AG08395 (cell line): ENCODE data around the gene RARB.
A peak's percentile ranks its signal among the peaks of the same experiment; 100 is the strongest.

Source experiments
- DNase-seq: peaks from one replicate; pipeline ENCODE4 v3.0.0; 2012; ENCODE audit warnings: mixed read lengths, low spot score

RARB gene

DNA sequence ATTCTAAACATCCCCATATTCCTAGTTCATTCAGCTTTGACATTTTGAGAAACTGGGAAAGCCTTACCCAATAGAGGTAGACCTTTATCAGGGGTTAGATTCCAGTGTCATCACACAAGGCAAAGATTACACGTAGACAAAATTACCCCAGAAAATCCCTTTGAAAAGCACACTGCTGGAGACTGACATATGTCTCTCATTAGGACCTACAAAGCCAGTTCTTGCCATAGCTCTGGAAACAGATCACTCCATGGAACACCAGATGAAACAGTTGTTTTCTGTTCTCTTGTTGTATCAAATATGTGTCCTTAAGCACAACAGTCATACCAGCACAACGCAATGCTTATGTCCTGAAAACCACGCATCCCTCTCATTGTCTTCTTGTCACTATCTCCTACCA lies 44.7 kb downstream of the RARB start:
- no peak for DNase-seq

DNA sequence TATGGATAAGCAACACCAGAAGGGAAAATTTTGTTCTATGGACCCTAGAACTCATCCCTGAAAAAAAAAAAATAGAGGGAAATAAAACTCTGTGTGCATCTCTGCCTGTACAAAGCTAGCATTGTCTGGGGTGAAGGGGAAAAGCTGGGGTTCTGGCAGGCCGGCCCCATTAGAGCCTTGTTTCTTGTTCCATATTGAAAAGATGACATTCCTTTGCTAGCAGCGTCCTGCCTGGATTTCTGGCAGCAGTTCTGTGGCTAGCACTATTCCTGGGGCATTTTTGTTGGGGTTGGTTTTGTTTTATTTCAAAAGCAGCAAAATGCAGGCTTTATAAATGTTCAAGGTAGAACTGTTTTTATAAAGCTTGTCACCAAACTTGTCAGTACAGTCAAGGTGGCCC lies 45.2 kb downstream of the RARB start:
- no peak for DNase-seq

DNA sequence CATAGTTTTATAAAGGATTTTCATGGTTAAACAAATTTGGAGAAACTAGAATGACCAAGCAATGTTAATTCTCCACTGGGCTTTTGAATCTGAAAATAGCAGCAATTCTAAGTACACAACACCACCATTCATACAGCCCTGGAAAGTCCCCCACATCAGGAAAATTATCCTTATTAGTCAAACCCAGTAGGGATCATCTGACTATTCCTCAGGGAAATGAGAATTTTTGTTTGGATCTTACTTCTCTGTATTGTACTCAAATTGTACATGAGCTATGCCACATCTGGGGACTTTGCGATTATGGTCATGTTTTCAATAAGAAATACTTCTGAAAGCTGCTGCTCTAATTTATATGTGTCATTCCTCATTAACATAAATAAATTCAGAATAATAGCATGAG lies 46.0 kb downstream of the RARB start:
- DNase-seq = no peak

DNA sequence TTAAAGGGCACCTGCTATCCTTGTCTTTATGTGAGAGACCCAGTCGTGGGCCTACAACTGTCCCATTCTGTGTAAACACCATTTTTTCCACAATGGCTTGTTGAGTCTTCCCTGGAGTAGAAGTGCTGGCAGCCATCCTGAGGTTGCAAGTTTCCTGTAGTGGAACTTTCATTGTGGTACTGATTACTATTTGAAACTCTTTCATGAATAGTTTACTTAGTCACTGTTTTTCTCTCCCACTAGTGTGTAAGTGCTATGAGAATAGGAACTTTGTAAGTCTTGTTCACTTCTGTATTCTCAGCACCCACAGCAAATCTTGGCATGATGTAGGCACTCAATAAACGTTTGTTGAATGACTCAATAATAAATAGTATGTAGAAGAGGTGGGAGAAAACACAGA lies 48.6 kb downstream of the RARB start:
- no peak for DNase-seq

DNA sequence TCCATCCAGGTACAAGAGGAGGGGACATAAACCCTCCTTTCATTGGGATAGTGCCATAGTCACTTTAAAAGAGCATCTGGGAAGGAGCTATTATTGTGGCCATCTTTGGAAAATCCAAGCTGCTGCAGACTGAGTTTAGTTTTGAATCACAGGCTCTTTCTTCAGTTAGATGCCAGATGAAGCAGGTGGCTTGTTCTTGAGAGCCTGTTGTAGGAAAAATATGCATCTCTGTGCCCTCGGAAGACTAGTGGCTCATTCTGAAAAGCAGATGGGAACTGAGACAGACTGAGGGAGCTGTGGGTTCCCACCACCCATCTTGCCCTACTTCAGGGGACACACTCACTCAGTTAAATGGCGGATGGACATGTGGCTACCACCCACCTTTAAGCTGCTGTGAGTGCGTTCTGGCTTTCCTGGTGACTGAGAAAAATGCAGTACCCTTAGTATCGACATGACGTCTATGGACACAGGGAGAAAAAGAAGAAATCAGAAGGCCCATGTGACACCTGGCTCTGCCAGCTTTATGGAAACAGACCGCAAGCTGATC lies 50.2 kb downstream of the RARB start:
- DNase-seq = no peak

DNA sequence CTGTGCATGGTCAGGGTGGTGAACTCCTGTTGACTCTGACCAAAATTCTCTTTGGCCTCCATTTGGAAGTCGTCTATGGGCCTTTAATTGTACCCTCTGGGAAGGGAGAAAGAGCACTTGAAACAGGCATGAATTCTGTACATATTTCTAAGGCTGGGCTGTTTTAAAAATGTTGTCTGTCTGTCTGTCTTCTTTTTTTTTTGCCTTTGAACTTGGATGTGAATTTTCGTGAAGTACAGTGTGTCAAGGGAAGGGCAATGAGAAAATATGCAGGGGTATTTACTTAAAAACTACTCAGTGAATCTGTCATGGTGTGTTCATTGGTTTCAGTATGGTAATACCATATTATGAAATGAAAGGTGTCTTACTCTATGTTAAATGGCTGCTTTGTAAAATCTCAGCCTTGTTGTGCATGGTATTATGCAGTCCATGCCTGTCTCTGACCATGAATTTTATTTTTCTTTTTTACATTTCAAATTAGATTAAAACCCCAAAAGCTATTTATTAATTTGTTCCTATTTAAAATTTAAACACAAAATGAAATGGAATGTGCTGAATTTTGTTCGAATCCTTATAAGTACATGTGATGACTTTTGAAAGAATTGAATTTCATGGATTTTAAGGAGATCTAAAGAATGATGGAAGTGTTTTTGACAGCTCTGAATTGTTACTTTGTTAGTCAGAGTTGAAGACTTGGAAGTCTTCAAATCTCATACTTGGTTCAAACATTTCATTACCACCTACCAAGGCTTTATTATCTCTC lies 51.1 kb downstream of the RARB start:
- DNase-seq = no peak

DNA sequence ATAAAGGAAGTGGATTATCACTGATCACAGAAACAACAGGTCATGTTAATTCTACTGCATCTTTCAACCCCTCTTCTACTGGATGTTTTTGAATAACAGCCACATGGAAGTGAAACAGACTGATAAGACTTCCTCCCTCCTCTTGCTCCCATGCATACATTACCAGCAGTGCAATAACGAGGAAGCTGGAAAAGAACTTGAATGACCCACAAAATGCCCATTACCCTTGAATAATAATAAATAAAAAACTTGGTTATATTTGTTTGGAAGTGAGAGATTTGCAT lies 51.6 kb downstream of the RARB start:
- no peak for DNase-seq

DNA sequence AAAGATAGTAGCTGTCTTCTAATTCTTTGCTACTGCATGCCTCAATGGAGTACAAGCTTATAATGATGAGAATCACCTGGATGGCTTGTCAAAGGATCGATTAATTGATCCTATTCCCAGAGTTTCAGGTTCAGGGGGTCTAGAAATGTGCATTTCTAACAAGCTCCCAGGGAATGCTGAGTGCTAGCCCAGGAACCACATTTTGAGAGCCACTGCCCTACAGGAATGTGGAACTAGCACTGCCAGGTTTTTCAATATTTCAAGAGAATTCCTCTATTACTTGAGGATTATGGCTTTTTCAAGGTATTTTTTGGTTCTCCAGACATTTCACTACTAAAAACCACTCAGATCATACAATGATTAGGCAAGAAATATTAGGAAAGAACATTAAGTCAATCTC lies 52.7 kb downstream of the RARB start:
- no peak for DNase-seq

DNA sequence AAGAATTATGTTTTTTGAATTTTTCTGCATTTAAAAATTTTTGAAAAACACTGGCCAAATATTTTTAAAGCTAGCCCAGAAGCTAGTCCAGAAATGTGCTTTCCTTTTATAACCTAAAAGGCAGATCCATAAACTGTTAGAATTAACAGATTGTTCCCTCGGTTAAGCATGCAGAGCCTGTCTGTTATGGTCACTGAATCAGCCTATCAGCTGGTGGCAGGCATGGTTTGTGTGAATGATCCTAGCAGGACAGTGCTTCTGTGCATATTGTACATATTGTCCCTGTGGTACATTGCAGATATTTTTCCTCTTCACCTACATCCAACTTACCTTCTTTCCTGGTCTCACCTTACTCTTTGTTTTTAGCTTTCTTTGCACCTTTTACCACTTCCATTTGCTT lies 53.3 kb downstream of the RARB start:
- no peak for DNase-seq

DNA sequence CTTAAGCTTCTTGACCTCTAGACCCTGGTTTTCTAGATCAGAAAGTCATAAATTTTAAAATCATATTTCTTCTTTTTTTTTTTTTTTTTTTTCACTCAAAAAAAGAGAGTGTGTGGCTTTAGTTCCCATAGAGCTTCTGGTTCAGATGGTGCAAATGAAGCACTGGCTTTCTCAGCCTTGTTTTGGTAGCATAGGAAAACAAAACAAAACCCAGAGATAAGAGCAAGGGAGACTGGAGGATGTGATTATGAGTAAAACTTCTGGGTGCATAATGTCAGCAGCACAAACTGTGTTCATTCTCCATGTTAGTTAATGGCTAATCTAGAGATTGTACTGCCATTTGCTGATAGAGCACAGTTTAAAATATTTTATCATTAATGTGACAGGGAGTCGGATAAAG lies 55.4 kb downstream of the RARB start:
- no peak for DNase-seq

DNA sequence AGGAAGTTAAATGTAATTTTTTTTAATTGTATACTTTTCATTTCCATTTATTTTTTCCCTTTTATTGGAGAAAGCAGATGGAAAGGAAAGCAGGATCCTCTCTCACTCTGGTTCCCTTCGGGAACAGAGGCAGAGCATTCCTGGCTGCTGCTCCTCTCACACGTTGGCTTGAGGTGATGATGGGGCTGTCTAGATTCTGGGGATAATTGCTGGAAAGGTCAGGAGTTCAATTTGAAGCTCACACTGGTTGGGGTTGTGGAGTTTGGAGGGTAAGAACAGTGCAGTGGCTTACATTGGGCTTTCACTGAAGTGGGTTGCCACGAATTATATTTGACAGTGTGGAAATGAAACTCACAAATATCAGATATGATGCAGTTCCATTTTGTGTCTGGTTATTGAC lies 57.6 kb downstream of the RARB start:
- no peak for DNase-seq

DNA sequence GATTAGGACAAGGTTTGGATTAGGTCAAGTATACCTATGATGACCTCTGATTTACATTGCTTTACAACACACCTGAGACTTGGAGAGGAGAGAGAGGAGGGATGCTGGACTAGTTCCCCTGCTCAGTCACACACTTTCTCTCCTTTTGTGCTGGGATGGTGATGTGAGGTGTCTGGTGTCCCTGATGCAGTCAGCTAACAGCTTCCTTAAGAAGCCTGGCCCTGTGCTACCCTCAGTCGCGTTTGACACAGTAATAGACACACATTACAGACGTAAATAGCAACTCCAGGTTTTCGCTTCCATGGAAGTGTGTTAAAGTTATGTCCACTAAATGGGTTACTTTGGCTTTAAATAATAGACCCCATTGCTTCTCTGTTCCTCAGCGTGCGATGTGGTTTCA lies 58.9 kb downstream of the RARB start:
- DNase-seq = no peak

DNA sequence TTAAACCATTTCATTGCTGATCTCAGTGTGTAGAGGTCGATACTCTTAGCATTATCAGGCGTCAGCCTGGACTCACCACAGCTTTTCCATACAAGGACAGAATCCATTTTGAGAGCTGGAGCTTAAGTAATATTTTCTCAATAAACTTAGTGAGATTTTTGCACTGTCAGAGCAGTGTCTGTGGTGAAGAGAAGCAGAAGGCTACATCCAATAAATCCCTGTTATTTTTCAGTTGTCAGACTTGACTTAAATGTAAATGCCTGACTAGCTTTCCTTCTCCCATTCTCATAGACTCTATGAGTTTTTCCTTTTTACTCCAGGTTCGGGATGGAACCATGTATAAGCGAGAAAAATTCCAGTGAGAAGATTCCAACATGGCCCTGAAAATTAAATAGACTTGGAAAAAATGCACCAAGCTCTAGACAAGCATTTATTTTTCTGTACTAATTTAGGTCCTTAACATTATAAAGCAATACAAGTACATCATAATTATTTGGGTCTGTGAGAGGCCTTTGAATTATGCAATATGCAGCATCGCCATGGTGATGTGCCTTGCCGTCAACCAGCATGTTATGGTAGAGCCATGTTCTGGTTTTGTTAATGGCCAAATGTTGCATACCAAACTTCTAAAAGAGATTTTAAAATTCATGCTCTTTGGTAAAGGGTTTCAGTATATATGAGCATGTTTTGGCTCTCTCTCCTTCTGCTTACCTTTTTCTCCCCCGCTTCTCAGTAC lies 62.0 kb downstream of the RARB start:
- DNase-seq = no peak

DNA sequence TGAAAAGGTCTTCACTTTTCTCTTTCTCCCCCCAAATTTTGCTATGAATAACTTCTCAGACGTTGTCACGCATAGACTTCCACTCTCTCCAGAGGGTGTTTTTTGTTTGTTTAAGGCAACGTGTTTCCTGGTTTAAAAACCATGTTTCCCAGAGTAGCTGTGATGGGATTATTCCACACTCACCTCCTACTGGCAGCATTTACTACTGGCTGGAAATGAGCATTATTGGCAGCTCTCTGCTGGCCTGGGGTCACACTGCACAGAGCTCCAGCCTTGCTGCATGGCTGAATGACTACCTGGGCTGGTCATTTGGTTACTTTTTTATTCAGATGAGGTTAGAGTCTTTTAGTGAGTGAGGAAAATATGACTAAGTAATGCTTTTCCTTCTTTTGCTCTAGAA lies 65.2 kb downstream of the RARB start:
- DNase-seq = no peak

DNA sequence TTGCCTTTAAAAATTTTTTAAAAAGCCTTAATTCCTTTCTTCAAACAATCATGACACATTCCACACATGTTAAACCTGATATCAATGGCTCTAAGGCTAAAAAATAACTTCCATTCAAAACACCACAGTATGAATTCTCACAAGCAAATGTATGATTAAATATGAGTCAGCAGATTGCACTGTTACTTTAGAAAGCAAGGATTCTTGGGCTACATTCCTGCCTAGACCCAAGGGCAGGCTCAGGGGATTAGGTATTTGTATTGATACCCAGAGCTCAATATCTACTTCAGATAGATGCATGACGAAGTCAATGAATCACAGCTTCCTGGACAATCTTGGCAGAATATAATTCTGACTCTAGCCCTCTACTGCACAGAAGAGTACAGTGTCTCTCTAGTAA lies 65.7 kb downstream of the RARB start:
- peak; percentile 27 for DNase-seq

DNA sequence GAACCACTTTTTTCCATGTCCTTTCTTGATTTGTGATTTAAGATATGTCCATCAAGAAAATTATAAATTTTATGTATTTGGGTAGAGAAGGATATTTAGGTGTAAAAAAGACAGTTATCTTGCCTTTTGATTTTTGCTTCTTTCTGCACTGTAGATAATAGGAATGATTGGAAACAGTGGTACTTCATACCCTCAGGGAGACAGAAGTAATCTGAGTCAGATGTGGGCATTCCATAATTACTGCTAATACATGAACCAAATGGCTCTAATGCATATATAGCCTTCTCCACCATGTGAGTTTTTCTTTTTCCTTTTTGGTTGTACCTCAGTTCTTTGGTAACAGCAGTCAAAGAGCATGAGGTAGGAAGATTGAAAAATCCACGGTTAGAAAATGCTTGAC lies 67.2 kb downstream of the RARB start:
- no peak for DNase-seq

DNA sequence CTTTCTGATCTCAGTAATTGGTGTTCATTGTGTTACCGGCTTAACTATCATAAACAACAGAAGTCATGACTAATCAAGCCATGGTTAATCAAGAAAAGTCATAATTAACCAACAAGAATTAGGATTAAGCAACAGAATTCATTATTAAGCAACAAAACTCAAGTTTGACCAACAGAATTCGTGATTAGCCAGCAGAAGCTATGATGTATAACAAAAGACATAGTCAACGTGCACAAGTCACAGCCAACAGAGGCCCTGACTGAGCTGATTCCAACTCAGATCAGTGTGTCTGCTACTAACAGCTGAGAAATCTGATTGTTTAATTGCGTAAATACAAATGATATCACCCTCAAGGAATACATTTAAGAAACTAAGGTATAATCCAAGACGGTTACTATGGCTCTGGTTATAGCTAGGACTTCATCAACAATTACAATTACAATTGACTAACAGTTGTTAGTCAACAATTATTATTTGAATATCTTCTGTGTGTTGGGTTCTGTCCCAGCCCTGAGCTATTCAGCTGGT lies 67.7 kb downstream of the RARB start:
- DNase-seq = no peak

DNA sequence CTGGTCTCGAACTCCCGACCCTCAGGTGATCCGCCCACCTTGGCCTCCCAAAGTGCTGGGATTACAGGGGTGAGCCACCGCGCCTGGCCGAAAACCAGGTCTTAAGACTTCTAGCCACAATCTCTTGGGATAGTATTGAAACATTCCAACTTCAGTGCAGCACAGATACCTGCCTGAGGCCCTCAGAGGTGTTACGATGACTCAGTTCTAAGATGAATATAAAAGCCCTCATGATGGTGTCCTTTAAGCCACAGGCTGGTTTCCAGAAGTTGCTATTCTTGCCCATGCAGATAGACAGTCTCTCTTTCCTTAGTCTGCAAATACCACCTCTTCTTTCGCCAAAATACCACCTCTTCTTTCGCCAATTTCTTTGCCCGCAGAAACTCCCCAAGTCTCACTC lies 69.0 kb downstream of the RARB start:
- no peak for DNase-seq

DNA sequence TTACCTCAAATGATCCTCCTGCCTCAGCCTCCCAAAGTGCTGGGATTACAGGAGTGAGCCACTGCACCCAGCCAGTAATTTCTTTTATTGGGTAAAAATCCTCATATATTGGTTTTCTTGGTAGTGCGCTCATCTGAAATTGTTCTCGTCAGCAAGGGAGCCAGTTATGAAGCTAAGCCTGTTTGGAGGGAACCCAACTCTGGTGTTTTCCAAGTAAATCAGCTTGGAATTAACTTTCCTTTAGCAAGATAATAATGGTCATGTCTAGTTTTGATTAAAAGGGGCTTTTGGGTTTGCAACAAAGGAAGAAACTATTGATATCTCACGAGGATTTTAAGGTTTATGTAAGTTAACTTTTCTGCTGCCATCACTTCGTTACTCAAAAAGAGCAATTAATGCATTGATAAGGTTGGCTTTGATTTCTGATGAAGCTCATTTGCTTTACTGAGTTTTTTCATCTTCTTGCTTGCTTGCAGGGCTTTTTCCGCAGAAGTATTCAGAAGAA lies 72.7 kb downstream of the RARB start:
- DNase-seq = no peak

DNA sequence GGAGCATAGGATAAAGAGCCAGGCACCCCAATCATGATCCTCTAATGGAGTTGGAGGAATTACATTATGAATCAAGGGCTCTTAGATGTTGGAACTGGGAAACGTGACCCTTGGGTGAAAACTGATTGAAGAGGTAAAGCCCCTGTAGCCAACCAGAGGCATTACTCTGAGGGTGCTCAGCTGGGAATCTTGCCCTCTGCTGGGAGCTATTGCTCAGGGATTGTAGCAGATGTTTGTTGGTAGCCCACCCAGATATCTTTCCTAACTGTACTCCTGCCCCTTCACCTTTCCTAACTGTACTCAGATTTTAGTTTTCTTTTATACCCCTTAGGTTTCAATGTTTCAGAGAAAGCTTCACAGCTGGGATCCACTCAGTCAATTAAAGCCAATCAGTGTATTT lies 74.2 kb downstream of the RARB start:
- no peak for DNase-seq

DNA sequence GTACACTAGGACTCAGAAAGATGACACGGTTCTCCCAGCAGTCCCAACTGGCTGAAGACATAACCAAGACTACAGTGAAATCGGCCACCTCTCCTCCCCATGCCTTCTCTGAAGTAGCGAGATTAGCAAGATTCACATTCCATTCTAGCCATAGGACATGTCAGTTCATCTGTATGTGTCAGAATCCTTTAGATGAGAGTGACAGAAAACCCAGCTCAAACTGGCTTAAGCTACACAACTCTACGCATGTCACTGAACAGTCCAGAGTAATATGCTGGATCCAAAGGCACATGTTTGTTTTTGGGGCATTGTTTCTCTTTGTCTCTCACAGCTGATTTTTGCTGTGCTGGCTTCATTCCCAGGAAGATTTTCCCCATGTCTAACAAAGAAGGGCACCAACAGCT lies 75.8 kb downstream of the RARB start:
- DNase-seq = no peak

DNA sequence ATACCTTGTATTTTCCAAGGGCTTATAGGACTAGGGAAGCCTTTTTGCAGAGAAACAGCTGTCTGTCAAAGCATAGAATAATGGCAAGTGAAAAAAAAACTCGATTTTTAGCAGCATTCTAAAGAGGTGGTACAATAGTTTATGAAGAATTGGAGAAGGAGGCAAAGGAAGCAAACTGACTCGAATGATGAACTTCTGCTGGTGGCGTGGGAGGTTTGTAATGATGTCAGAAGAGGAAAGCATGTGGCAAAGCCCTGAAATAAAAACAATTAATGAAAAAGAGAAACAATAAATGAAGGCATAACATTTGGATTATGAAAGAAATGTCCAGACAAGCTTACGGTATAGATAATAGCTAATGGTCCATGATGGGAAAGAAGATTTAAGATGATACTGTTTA lies 77.5 kb downstream of the RARB start:
- no peak for DNase-seq

DNA sequence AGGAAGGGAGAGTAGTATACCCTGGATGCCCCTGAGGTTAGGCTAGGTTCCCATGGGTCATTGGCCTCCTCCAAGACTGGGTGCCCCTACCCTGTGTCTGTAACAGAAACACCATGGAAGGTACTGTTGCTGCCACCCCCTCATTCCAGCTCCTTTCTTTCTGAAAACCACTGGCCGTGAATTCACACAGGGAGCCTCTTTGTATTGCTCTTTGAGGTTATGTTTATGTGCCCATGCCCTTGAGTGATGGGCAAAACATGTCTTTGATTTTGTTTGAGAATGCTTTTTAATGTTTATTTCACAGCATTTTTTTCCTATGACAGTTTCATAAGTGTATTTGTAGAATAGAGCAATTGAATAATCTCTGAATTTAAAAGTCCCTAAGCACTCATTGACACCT lies 79.7 kb downstream of the RARB start:
- DNase-seq = no peak
